CD14-positive monocyte (primary cell): ENCODE results near the gene SLC34A2. TPM values are rescaled to one million over a fixed set of nuclear protein-coding genes. Genes with fewer than 3 reads are reported as not detected.

Experiments used
- DNase-seq, 3 donors: peaks; one replicate each; pipeline ENCODE4 v3.0.0-alpha.2; 2011 to 2022
- H2AFZ ChIP-seq: 2 replicates; pipeline ENCODE4 v1.6.0; 2012; ENCODE audit warnings: mild to moderate bottlenecking, low read depth, low read length, inconsistent platforms; ENCODE audit not compliant: insufficient read depth, poor library complexity, severe bottlenecking
- H3K27ac ChIP-seq, 2 donors: 1 replicate in 1 of 2; 2 replicates in 1 of 2; pipeline ENCODE4 v1.5.1; 2012 to 2013; ENCODE audit warnings: low read length in 2 of 2, control low read depth in 1 of 2, inconsistent platforms in 1 of 2, low read depth in 1 of 2, mild to moderate bottlenecking in 1 of 2
- H3K27me3 ChIP-seq, 2 donors: one replicate each; pipeline versions ENCODE4 v1.6.0 to v1.6.1; 2011 to 2013; ENCODE audit warnings: low read length in 2 of 2; ENCODE audit not compliant: control insufficient read depth in 2 of 2, insufficient read depth in 2 of 2
- H3K36me3 ChIP-seq, 2 donors: replicated peaks in 1 of 2; 1 replicate in 1 of 2; 2 replicates in 1 of 2; pipeline versions ENCODE4 v1.5.1 to v1.6.1; 2012 to 2013; ENCODE audit warnings: low read length in 2 of 2, control low read depth in 1 of 2, inconsistent platforms in 1 of 2, mild to moderate bottlenecking in 1 of 2; ENCODE audit not compliant: insufficient read depth in 2 of 2, control insufficient read depth in 1 of 2
- H3K4me1 ChIP-seq, 2 donors: 1 replicate in 1 of 2; 2 replicates in 1 of 2; pipeline versions ENCODE4 v1.5.1 to v1.6.1; 2012 to 2013; ENCODE audit warnings: low read length in 2 of 2, control low read depth in 1 of 2, inconsistent platforms in 1 of 2, mild to moderate bottlenecking in 1 of 2, moderate library complexity in 1 of 2; ENCODE audit not compliant: insufficient read depth in 2 of 2, control insufficient read depth in 1 of 2
- H3K4me2 ChIP-seq: replicated peaks from 2 replicates; pipeline ENCODE3; 2012; ENCODE audit warnings: low read length, moderate library complexity, mild to moderate bottlenecking; ENCODE audit not compliant: poor library complexity, severe bottlenecking; ENCODE audit errors: extremely low read depth
- H3K4me3 ChIP-seq, 3 experiments: fragments of 200-600 bp in 1 of 3; sonication (generic) in 1 of 3; replicated peaks in 1 of 3; 1 replicate in 2 of 3; 2 replicates in 1 of 3; pipeline ENCODE4 v1.5.1; 2011 to 2013; ENCODE audit warnings: low read length in 3 of 3, mild to moderate bottlenecking in 3 of 3, control low read depth in 2 of 3, low read depth in 2 of 3, inconsistent platforms in 1 of 3, moderate library complexity in 1 of 3
- H3K79me2 ChIP-seq: 2 replicates; pipeline ENCODE4 v1.6.0; 2012; ENCODE audit warnings: mild to moderate bottlenecking, control low read depth, inconsistent platforms, low read length, moderate library complexity; ENCODE audit not compliant: insufficient read depth
- H3K9ac ChIP-seq: 2 replicates; pipeline ENCODE4 v1.6.0; 2017; ENCODE audit warnings: low read length, mild to moderate bottlenecking; ENCODE audit not compliant: insufficient read depth, poor library complexity, severe bottlenecking
- H3K9me3 ChIP-seq, 2 donors: replicated peaks in 1 of 2; 1 replicate in 1 of 2; 2 replicates in 1 of 2; pipeline versions ENCODE4 v1.5.1 to v1.6.1; 2012 to 2013; ENCODE audit warnings: low read length in 2 of 2, control low read depth in 1 of 2; ENCODE audit not compliant: control insufficient read depth in 1 of 2, insufficient read depth in 1 of 2
- H4K20me1 ChIP-seq: 2 replicates; pipeline ENCODE4 v1.6.0; 2012; ENCODE audit warnings: mild to moderate bottlenecking, low read length, control low read depth, moderate library complexity; ENCODE audit not compliant: insufficient read depth
- H3K27ac Mint-ChIP-seq, 7 donors: one replicate each; pipeline ENCODE4 v1.8.0; 2020; ENCODE audit warnings: mild to moderate bottlenecking in 7 of 7, mixed read lengths in 7 of 7, moderate library complexity in 6 of 7, inconsistent platforms in 2 of 7
- H3K27me3 Mint-ChIP-seq, 3 donors: one replicate each; pipeline ENCODE4 v1.8.0; 2021 to 2022; ENCODE audit warnings: low read depth in 3 of 3, mild to moderate bottlenecking in 3 of 3, mixed read lengths in 3 of 3, moderate library complexity in 3 of 3, inconsistent platforms in 1 of 3
- H3K36me3 Mint-ChIP-seq, 2 donors: one replicate each; pipeline ENCODE4 v1.8.0; 2020; ENCODE audit warnings: mixed read lengths in 2 of 2, inconsistent platforms in 1 of 2, mild to moderate bottlenecking in 1 of 2
- H3K4me1 Mint-ChIP-seq: one replicate; pipeline ENCODE4 v1.8.0; 2020; ENCODE audit warnings: mild to moderate bottlenecking, mixed read lengths
- H3K4me3 Mint-ChIP-seq, 2 donors: one replicate each; pipeline ENCODE4 v1.8.0; 2020; ENCODE audit warnings: mild to moderate bottlenecking in 2 of 2, mixed read lengths in 2 of 2, moderate library complexity in 1 of 2
- H3K9me3 Mint-ChIP-seq, 7 donors: one replicate each; pipeline ENCODE4 v1.8.0; 2020 to 2022; ENCODE audit warnings: mixed read lengths in 7 of 7, mild to moderate bottlenecking in 6 of 7, moderate library complexity in 6 of 7, inconsistent platforms in 2 of 7
- CTCF ChIP-seq: fragments of 200-600 bp; IDR thresholded peaks from one replicate; pipeline ENCODE4 v1.8.0; 2022; ENCODE audit warnings: antibody characterized with exemption, mild to moderate bottlenecking
- WGBS: methylation state at CpG from one replicate; pipeline ENCODE4 v1.1.5; 2013; ENCODE audit warnings: missing lambda C conversion rate; ENCODE audit not compliant: insufficient coverage; 5-methylcytosine and 5-hydroxymethylcytosine counted together
- intact Hi-C, 2 donors: fragments of 100-400 bp; cut with micrococcal nuclease; formaldehyde crosslinking; loops; one replicate each; pipeline versions ENCODE4 v1.15.0 to v1.15.1; 2023
- polyA plus RNA-seq, 3 donors: library from polyadenylated mRNA; depleted of rRNA in 1 of 3; unstranded in 2 of 3; stranded (reverse) in 1 of 3; fragments of 300-500 nt in 2 of 3; fragments of >200 nt in 1 of 3; fragmentation: Illumina TruSeq in 2 of 3; gene quantifications; 1 replicate in 2 of 3; 2 replicates in 1 of 3; pipeline ENCODE4 v1.2.3, GENCODE V29; 2012 to 2021

Gene SLC34A2
- polyA plus RNA-seq, 3 donors, result not detected

- H3K9me3 ChIP-seq, result no peaks in the 10 kb centered on the region
- no peaks in the 10 kb centered on the region for H3K4me1 ChIP-seq
- no peak overlapping the region for H3K27ac ChIP-seq
- no peak for TF ChIP-seq CTCF
- H3K79me2 ChIP-seq, result no peaks in the 10 kb centered on the region
- peaks cover 20 to 42% of the 10 kb centered on the region in 2 donors for H3K27me3 ChIP-seq
- peaks cover 0 to 7% (median 0%) of the 10 kb centered on the region in 7 donors for H3K9me3 Mint-ChIP-seq
- no peak overlapping the region for H3K9ac ChIP-seq
- intact Hi-C loops, result no loop called here
- H4K20me1 ChIP-seq, result no peaks in the 10 kb centered on the region
- no peaks in the 10 kb centered on the region for H3K36me3 Mint-ChIP-seq
- DNase-seq, result no peak
- peak overlapping the region in 1 of 2 donors; percentile 53 for H3K4me3 Mint-ChIP-seq
- no peak overlapping the region for H3K4me2 ChIP-seq
- H3K27ac Mint-ChIP-seq, result no peak overlapping the region
- no peaks in the 10 kb centered on the region for H3K36me3 ChIP-seq
- H3K27me3 Mint-ChIP-seq, result peaks cover 25 to 50% (median 36%) of the 10 kb centered on the region in 3 donors
- no peak overlapping the region for H2AFZ ChIP-seq
- H3K4me1 Mint-ChIP-seq, result no peaks in the 10 kb centered on the region
- H3K4me3 ChIP-seq, result no peak overlapping the region
- WGBS, result 77% methylated on average over 15 of the region's 17 CpGs
Measured at GRCh38 chr4:25654031-25654970, 1.4 kb upstream of the SLC34A2 start.

GRCh38 chr4:25656031-25656430, 380 bp downstream of the SLC34A2 start:
- Mint-ChIP-seq H3K27ac (no peak overlapping the region), H3K36me3 (no peaks in the 10 kb centered on the region), H3K9me3 (peaks cover 0 to 4% (median 0%) of the 10 kb centered on the region in 7 donors), H3K4me1 (no peaks in the 10 kb centered on the region), H3K27me3 (peaks cover 23 to 46% (median 38%) of the 10 kb centered on the region in 3 donors), H3K4me3 (peak overlapping the region in 1 of 2 donors; percentile 67)
- 57% methylated on average over 2 of the region's 8 CpGs for whole genome bisulfite sequencing
- Histone ChIP-seq H3K27ac (no peak overlapping the region), H3K4me2 (no peak overlapping the region), H3K4me3 (no peak overlapping the region), H3K9ac (no peak overlapping the region), H4K20me1 (no peaks in the 10 kb centered on the region), H3K36me3 (no peaks in the 10 kb centered on the region), H3K27me3 (peaks cover 20 to 42% of the 10 kb centered on the region in 2 donors), H3K4me1 (no peaks in the 10 kb centered on the region), H2AFZ (no peak overlapping the region), H3K79me2 (no peaks in the 10 kb centered on the region), H3K9me3 (no peaks in the 10 kb centered on the region)
- TF ChIP-seq CTCF, result no peak
- intact Hi-C loops, result no loop called here
- no peak for DNase-seq
